GM18861 (cell line): Measurements from ENCODE around the gene HASPIN.
"Not testable (repeated sequence)": the region's sequence is repeated elsewhere in the genome, so short reads cannot be mapped to it uniquely, and the experiment has no call there.

Experiments used
- ATAC-seq: cut with Tn5 transposase; IDR thresholded peaks from one replicate; pipeline ENCODE4 v1.9.1; 2021; ENCODE audit not compliant: unreplicated experiment

Gene HASPIN

DNA sequence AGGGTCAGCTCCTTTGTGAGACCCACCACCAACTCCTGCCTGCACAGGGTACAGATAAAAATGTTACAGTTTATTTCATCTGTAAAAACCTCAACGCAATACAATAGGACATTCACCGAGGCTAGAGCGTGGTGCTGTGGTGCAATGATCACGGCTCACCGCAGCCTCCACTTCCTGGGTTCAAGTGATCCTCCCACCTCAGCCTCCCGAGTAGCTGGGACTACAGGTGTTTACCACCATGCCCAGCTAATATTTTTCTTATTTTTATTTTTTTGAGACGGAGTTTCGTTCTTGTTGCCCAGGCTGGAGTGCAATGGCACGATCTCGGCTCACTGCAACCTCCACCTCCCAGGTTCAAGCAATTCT, 11.2 kb downstream of the HASPIN start:
- ATAC-seq, result not testable (repeated sequence)

GRCh38 chr17:3735515-3735914, 11.8 kb downstream of the HASPIN start:
- ATAC-seq, result no peak

- no peak for ATAC-seq
Measured at GRCh38 chr17:3738562-3739295, 15.0 kb downstream of the HASPIN start.

DNA sequence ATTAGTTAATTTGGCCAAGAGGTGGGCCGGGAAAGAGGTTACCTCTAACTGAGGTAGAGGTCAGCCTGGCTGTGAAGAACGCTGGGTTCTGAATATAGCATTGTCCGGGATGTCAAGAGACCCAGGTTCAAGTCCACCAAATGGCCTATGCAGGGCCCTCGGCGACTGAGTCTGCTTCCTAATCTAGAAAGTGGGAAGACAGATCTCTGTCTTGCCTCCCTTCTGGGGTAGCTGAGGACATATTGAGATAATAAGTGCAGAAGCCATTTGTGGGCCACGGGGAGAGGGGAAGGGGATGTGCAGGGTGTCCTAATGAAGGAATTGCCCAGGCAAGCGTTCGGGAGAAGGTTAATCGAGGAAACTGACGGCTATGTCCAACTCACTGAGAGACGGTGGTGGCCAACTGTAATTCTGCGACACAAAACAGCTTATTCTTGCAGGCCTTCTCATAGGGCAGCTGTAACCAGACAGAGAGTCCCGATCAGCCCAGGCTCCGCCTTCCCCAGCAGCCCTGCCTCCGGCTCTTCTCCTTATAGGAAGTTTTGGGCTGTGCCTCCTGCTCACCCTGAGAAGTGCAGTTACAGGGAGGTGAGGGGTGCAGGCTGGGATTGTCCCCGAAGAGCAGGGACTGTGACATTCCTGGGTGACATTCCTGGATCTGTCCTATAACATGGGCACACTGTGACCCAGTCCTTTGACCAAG, 15.9 kb downstream of the HASPIN start:
- ATAC-seq, result no peak

DNA sequence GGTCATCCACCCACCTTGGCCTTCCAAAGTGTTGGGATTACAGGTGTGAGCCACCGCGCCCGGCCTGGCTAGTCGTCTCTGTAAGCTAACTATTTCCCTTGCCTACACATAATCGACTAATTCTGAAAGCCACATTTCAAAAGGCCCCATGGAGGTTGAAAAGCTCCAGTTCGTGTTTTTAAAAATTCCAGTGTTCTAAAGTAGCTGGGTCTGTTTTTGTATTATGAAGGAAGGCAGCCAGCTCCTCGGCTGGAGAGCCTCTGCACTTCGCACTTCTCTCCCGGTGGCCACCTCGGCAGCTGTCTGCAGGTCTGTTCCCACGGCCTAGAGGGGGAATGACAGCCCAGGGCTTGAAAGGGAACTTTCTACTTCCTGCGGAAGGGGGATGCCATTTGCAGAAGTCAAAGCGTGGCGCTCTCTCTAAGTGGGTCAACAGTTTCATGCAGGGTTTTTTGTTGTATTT, 16.9 kb downstream of the HASPIN start:
- no peak for ATAC-seq

DNA sequence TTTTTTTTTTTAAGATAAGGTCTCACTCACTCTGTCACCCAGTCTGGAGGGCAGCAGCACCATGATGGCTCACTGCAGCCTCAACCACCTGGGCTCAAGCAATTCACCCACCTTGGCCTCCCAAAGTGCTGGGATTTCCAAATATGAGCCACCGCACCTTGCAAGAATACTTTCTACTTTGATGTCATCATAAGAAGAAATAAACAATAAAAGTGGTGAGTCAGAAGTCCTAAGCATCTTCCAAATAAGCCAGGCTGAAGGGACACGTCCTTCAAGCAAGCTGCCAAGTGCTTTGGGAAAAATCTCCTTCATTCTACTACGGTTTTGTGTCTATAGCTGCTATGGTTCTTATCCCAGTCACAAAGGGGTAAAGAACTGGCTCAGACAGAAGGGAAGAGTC, 20.3 kb downstream of the HASPIN start:
- ATAC-seq, result no peak

GRCh38 chr17:3745071-3745470, 21.4 kb downstream of the HASPIN start:
- no peak for ATAC-seq

DNA sequence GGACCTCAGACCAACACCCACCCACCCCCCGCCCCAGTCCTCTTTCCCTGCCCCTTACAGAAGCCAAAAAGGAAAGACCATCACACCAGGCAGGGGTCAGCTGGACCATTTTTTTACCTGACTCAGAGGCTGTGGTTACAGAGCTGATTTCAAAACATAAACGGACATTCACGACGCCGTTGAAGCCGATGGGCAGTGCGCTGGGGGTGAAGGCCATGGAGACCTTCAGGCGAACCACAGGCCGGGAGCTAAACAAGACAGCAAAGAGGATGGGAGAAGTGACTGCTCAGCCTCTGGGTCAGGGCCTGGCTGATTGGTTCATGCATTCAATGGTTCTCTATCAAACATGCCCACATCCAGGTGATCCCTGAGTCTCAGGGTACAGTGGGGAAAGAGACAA, 24.1 kb downstream of the HASPIN start:
- no peak for ATAC-seq

DNA sequence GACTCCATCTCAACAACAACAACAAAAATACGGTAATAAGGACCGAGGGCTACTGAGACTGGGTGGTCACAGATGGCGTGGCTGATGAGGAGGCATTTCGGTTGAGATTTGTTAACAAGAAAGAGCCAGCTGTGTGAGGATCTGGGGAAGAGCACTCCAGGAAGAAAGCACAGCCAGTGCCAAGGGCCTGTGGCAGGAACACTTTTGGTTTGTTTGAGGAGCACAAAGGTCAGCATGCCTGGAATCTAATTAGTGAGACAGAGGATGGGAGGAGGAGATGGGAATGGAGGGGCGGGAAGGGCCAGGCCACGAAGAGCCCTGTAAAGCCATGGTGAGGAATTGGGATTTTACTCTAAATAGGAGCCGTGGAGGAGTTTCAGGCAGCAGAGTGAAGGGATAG, 24.9 kb downstream of the HASPIN start:
- no peak for ATAC-seq

GRCh38 chr17:3750296-3750695, 26.6 kb downstream of the HASPIN start:
- no peak for ATAC-seq

DNA sequence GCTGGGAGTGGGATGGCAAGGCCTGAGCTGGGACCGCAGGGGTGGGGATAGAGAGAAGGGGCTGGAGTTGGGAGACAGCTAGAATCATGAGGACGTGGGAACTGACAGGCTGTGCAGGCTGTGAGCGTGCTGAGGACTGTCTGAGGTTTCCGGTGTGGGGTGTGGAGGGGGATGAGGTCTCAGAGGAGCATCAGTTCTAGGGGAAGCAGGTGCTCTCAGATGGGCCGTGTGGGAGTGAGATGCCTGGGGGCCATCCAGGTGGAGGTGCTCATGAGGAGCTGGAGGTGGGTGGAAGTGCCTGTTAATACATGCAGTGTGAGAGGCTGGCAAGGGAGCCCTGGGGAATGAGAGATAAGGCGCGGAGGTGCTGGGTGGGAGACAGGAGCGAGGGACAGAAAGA, 27.2 kb downstream of the HASPIN start:
- no peak for ATAC-seq

GRCh38 chr17:3751836-3752235, 28.1 kb downstream of the HASPIN start:
- ATAC-seq, result no peak

DNA sequence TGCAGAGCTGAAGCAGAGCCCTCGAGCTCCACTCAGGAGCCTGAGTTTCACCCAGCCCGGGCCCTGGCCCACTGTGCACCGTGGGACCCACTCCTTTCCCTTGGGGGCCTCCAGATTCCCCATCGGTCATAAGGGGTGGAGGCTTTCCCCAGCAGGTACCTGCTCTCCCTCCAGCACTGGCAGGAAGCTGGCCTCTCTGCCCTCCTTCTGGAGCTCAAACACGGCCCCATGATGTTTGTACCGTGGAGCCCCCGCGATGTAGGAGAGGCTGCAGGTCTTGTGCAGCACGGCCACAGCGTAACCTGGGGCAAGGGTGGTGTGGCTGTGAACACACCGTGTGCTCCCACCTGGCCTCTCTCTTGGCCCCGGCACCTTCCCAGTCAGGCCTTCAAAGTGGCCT, 29.9 kb downstream of the HASPIN start:
- no peak for ATAC-seq

DNA sequence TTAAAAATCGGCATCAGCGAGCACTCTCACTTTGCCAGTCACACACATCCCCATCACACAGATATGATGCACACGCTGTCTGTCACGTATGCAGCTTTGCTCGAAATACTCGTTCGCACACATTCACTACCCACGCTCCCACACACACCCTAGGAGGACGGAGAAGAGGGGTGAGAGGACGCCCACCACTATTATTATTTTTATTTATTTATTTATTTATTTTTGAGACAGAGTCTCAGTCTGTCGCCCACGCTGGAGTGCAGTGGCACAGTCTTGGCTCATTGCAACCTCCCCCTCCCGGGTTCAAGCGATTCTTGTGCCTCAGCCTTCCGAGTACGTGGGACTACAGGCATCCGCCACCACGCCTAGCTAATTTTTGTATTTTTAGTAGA, 30.4 kb downstream of the HASPIN start:
- ATAC-seq, result no peak

DNA sequence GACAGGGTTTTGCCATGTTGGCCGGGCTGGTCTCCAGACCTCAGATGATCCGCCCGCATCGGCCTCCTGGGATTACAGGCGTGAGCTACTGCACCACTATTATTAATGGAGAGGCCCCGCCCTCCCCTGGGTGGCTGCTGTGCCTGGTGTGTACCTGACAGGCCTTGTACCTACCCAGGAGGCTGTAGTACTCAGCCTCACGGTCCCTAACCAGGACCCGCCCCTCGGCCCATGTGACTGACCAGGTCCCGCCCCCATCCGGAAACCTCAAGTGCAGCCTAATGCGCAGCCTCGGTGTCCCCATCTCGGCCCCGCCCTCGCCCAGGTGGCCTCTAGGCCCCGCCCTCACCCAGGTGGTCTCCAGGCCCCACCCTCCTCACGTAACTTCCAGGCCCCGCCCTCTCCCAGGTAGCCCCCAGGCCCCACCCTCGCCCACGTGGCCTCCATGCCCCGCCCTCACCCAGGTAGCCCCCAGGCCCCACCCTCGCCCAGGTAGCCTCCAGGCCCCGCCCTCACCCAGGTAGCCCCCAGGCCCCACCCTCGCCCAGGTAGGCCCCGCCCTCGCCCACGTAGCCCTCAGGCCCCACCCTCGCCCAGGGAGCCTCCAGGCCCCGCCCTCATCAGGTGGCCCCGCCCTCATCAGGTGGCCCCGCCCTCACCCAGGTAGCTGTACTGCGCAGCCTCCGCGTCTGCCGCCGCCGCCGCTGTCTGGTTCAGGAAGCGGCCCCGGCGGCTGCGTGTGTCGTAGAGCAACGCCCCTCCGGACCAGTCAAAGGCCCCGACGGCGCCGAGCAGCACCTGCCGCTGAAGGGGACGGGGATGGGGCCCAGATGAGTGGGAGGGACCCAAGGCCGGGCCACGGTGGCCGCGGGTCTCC, 31.0 kb downstream of the HASPIN start:
- no peak for ATAC-seq

DNA sequence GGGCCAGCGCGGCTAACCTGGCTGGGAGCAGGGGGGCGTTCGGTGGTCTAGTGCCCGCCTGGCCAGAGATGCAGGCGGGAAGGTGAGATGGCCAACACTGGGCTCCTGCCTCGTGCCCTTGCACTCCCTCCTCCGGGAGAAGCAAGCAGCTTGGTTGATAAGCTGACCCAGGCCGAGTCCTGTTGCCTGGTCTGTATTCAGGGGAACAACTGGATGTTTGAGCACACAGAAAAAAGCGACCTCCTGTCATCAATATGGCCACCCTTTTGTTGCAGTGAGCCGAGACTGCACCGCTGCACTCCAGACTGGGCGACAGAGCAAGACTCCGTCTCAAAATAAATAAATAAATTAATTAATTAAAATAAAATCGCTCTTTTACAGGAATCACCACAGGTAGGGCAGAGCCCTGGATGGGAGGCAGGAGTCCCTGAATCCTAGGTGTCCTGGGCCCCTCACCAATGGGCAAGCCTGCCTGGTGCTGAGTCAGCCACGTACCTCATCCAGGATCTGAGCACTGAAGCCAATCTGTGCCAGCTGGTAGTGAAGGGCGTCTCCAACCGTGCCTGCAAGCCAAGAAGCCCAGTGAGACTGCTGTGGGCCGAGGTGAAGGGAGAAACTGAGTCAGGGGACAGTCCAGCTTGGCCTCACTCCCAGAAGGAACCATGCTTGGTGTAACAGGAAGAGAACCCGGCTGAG, 31.8 kb downstream of the HASPIN start:
- no peak for ATAC-seq

- ATAC-seq, result no peak
Measured at GRCh38 chr17:3759597-3760216, 36.0 kb downstream of the HASPIN start.

DNA sequence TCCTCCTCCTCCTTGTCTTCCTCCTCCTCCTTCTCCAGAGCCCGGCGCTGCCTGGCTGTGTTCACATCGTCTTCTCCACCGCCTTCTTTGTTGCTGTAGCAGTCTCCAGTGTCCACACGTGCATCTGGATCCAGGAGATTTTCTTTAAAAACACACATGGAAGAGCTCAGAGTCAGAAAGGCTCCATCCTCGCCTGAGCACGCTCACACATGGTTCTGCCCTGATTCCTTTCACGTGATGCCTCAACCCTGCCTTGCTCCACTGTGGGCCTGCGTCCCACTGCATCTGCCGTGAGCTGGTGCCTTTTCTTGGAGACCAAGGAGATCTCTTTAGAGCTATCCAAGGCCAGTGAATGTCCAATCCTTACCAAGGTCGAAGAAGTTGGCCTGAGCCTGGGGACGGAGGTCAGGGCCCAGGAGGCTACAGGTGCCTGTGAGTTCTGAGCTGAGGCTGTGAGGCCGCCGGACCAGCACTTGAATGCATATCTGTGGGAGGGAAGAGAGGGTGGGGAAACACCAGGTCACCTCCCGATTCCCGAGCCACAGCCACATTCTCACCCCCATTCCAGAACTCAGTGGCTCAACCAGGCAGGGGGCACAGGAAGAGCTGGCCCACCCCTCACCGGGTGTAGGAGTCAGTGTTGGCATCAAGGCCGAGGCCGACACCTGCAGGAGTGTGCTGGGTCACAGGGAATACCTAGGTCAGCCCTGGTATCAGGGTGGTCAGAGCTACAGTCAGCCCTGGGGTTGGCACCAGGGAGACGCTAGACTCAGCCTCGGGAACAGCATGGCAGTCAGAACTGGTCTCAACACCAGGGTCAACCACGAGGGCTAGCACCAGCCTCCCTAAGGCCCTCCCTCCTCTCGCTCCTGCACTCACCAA, 37.6 kb downstream of the HASPIN start:
- ATAC-seq, result no peak

- no peak for ATAC-seq
Measured at GRCh38 chr17:3761918-3762380, 38.2 kb downstream of the HASPIN start.
